GM19328 (cell line): ENCODE measurements around the gene CCND2.
A peak's percentile ranks its signal among the peaks of the same experiment; 100 is the strongest.

Source experiments
- ATAC-seq: cut with Tn5 transposase; IDR thresholded peaks from one replicate; pipeline ENCODE4 v1.9.1; 2021; ENCODE audit warnings: mild to moderate bottlenecking, moderate library complexity; ENCODE audit not compliant: unreplicated experiment

The CCND2 gene

DNA sequence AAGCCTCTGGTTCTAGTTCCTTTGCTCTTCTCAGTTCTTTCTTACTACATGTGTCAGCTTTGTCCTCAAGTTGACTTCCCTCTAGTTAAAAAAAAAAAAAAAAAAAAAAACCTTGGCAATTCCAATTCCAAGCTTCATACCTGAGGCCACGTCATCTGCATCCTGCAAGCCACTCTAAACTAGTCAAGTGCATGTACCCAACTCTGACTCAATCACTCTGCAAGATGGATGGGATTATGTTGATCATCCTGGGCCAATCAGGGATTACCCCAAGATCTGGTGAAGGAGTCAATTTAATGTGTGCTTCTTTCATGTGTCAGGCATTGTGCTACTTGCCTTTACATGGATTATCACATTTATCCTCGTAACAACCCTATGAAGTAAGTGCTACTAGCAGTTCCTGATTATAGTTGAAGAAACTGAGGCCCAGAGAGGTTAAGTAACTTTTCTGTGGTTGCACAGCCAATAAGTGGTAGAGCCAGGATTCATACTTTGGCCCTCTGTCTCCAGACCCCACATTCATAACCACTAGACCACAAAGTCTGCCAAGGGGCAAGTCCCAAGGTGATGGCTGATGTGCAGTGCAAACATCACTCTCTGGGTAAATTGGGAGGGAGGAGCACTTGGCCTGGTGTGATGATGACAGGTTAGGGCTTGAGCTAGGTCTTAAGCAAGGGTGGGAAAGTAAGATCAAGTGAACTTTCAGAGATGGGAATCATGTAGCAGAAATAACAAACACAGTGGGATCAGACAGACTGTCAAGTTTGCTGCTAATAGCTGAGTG, 17.3 kb upstream of the CCND2 start:
- no peak for ATAC-seq

DNA sequence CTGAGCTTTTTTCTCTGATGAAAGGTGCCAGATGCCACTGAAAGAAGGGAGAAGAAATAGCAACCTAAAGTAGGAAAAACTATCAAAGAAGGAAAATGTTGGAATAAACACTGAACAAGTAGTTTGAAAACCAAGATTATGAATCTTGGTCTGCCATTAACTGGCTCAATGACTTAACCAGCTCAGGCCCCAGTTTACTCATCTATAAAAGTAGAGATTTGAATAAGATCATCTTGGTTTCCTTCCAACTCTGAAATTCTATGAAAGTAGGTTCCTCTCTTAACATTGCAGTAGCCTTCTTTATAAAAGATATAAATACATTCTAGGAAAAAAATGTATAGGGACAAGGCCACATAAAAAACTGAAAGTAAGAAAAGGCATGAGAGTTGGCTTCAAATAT, 16.1 kb upstream of the CCND2 start:
- no peak for ATAC-seq

- ATAC-seq, result no peak
Observed at GRCh38 chr12:4259099-4259498, 14.5 kb upstream of the CCND2 start.

- ATAC-seq, result no peak
Observed at GRCh38 chr12:4261655-4262054, 11.9 kb upstream of the CCND2 start.

- ATAC-seq, result no peak
Observed at GRCh38 chr12:4265280-4265679, 8.3 kb upstream of the CCND2 start.

DNA sequence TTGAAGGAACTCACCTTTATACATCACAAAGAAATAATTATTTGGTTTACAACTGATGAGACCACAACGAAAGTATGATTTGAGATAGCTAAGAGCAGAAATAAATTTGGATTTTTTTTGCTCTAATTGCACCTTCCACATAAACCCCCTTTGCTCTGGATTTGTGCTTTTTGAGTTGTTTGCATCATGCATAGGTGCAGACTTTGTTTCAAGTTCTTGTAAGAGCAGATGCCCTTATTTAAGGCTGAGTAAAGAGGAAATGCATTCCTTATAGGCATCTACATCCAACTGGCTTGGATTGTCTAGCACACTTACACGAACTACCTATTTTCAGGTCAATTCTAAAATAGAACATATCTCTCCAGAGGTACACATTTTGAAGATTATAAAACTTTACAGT, 6.6 kb upstream of the CCND2 start:
- ATAC-seq, result no peak

DNA sequence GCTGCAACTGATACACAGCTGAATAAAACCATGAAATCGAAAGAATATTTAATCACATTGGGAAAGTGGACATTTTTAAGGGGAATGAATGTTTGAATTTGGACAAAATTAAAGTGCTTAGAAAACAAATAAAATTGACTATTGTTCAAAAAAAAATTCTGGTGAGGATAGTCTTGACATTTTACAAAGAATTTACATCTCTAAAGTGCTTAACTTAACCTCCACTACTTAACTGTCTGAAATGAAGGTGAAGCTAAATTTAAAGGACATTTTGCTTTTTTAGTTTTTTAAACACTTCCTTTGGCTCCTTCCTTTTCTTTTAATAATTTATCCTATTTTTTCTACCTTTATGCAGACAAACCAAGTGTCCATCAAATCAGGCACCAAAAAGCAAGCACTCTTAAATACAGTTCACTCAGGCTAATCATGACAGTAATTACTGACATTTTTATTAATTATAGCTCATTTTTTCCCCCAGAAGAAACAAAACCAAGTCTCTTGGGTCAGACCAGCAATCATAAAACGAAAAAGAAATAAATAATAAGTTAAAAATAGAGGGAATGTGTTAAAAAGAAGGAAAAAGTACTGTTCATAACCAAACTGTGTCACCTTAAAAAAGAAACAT, 5.7 kb upstream of the CCND2 start:
- no peak for ATAC-seq

GRCh38 chr12:4268329-4269181, 5.0 kb upstream of the CCND2 start:
- ATAC-seq, result no peak

DNA sequence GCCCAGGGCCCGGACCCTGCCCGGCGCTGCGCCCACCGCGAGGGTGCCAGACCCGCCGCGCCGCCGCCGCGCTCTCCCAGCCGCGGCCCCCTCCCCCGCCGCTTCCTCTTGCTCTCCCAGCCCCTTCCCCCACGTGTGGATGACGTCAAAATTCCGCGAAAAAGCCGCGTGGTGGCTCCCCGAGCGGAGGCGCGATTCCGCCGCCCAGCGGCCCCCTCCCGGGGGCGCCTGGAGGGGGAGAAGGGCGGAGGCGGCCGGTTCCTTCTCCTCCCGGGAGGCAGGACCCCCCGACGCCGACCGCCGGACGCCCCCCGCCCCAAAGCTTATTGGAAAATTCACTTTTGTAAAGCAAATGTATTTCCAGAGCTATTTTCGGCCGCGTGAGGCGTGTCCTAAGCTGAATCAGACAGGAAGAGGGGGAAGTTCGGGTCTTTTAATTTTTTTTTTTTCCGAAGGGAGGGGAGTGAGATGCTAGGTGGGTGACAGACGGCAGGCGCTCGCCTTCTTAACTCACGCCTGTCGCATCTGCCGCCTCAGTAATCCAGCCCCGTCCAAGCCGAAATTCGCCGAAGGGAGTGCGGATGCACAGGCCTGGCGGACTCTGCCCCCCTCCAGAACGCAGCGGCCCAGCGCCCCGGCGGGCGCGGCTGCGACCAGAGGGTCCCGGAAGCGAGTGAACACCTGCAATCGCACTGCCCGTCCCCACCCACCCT, 4.1 kb upstream of the CCND2 start:
- no peak for ATAC-seq

DNA sequence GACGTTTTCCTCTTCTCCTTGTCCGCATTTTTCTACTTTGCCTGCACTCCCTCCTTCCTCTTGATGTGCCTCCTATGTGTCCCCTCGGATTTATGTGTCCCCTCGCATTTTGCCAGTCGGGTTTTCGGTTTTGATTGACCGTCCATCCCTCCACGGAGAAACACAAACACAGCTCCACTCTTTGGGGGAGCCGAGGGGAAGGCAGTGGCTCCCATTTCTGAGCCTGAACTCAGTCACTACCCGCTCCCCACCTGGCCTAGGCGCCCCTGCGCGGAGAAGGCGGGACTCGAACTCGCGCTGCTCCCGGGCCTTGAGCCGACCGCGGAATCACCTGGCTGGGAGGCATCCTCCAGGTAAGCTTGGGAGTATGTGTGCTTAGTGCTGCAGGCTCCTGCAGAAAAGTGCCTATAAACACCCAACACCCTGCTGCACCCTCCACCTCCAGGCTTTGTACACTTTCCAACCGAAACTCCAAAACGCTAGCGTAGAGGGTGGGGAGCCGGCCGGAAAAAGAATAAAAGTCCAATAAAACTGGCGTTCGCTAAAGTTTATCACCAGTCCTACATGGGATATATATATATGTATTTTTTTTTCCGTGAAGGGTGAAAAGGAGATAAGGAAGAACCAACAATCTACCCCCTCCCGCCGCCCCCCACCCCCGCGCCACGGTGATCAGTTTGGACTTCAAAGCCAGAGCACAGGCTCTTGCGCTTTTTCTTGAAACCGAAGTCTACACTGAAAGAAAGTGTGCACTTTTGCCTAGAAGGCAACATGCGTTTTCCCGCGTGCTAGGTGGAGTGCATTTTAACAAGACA, 3.3 kb upstream of the CCND2 start:
- ATAC-seq, result no peak

DNA sequence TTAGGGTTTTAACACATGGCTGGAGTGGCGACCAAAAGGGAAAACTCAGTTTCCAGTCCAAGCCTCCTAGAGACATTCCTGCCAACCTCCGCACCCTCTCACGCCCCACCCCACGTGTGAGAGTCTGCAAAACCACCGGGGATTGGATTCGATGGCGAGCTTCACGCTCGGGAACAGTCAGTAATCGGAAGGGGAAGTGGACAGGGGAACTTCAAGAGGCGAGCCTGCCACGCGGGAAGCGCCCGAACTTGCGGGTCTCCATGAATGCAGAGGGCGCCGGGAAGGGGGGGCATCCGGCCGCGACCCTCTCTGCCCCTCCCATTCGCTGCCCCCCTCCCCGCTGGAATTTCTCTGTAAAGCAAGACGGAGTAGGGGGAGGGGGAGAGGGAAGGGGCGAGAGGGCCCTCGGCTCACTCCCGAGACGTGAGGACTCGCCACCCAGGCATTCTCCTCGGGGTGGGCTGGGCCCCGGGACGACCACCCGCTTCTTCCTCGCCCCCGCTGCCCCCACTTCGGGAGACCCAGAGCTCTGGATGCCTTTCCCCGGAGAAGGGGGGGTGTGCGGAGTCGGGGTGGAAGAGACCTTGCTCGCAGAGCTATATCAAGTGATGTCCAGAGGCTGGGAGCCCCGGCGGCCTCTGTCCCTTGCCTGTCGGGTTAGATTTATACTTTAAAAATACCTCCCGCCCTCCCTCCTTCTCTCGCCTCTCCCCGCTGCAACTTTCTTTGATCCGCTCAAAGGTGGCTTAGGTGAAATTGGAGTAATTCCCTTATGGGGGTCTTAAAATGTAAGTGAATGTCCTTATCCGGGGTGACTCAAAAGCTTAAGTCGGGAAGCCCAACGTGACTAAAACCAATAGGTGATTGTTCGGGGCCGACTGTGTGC, 2.5 kb upstream of the CCND2 start:
- ATAC-seq, result no peak

DNA sequence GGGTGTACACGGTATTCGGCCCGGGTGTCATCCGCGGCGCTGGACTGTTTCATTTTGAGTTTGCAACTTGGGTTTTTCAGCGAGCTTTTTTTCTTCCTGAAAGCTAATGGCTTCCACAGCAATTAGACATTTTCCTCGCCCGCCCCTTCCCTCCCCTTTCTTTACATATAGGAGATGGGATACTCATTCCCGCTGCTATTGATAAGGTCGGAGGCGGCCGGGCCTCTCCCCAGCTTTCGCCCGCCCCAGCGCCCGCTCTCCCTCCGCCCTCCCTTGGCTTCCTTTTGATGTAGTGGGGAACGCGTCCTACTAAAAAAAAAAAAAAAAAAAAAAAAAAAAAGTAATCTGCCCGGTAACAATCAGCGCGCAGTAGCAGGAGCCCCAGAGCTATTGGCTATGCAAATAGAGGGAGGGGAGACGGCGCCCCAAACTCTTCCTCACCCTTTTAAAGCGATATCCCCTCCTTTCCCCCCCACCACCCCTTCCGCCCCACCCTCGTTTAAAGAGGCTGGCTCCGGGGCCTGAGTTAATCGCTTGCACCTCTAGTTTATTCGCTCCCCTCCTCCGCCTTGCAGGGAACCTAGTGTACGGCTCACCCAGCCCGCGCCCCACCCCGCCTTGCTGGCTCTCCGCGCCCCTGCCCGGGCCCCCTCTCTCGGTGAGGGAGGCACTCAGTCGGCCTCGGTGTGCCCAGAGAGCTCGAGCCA, 1.7 kb upstream of the CCND2 start:
- peak; percentile 55 for ATAC-seq

DNA sequence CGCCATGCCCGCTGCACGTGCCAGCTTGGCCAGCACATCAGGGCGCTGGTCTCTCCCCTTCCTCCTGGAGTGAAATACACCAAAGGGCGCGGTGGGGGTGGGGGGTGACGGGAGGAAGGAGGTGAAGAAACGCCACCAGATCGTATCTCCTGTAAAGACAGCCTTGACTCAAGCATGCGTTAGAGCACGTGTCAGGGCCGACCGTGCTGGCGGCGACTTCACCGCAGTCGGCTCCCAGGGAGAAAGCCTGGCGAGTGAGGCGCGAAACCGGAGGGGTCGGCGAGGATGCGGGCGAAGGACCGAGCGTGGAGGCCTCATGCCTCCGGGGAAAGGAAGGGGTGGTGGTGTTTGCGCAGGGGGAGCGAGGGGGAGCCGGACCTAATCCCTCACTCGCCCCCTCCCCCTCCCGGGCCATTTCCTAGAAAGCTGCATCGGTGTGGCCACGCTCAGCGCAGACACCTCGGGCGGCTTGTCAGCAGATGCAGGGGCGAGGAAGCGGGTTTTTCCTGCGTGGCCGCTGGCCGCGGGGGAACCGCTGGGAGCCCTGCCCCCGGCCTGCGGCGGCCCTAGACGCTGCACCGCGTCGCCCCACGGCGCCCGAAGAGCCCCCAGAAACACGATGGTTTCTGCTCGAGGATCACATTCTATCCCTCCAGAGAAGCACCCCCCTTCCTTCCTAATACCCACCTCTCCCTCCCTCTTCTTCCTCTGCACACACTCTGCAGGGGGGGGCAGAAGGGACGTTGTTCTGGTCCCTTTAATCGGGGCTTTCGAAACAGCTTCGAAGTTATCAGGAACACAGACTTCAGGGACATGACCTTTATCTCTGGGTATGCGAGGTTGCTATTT, 914 bp upstream of the CCND2 start:
- no peak for ATAC-seq

DNA sequence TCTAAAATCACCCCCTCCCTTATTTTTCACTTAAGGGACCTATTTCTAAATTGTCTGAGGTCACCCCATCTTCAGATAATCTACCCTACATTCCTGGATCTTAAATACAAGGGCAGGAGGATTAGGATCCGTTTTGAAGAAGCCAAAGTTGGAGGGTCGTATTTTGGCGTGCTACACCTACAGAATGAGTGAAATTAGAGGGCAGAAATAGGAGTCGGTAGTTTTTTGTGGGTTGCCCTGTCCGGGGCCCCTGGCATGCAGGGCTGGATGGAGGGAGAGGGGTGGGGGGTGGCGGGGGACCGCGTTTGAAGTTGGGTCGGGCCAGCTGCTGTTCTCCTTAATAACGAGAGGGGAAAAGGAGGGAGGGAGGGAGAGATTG, 300 bp upstream of the CCND2 start:
- ATAC-seq, result no peak

DNA sequence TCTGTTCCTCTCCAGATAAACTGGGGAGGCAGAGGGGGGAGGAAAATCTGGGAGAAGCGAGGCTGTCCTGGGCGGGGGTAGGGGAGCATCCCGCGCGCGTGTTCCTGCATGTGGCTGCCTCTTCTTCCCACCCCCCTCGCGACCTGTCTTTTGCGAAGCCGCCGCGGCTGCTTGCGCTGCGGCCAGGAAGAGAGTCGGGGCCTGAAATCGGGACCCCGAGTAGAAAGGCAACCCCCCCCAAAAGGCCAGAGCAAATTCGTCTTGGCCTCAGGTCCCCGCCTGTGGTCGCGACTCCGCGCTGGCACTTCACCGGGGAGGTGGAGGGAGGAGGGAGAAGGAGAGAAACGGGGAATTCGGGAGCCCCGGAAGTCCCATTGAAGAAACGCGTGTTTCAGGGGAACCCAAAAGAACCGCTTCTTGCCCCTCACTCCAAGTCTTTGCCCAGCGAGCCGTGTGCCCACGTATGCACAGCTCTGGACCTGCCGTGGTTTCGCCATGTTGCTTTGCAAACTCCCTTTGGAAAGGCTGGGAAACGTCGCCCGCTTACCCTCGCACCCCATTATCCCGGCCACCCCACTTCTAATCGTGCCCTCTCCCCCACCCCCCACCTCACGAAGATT, 944 bp downstream of the CCND2 start:
- ATAC-seq, result no peak

GRCh38 chr12:4275016-4275869, 1.7 kb downstream of the CCND2 start:
- ATAC-seq, result no peak
